Measurements from ENCODE around the gene KRT72.

GRCh38 chr12:52615208-52615868 lies 14.1 kb upstream of the KRT72 start:
- TF ChIP-seq SP1 (IDR thresholded peaks at IDR 0.05) (no peak), BHLHE40 (IDR thresholded peaks at IDR 0.05; ENCODE audit: borderline replicate concordance) (no peak), TARDBP (IDR thresholded peaks at IDR 0.05) (no peak), PKNOX1 (IDR thresholded peaks at IDR 0.05) (no peak), HDGF (IDR thresholded peaks at IDR 0.05; ENCODE audit: borderline replicate concordance) (no peak), FOXA1 (IDR thresholded peaks at IDR 0.05) (no peak), SUZ12 (IDR thresholded peaks at IDR 0.05) (no peak), NFRKB (IDR thresholded peaks at IDR 0.05) (no peak)
